Renal cortical epithelial cell (primary cell): ENCODE data around the gene POP7. TPM values are rescaled to one million over a fixed set of nuclear protein-coding genes. Genes with fewer than 3 reads are reported as not detected.
"Not testable (repeated sequence)": the region's sequence is repeated elsewhere in the genome, so short reads cannot be mapped to it uniquely, and the experiment has no call there.

Experiments used
- DNase-seq: peaks from one replicate; pipeline ENCODE4 v3.0.0-alpha.2; 2011; ENCODE audit warnings: low read depth
- total RNA-seq: library from RNA; depleted of rRNA; stranded (reverse); fragments of >200 nt; gene quantifications from 2 replicates; pipeline ENCODE4 v1.2.3, GENCODE V29; 2014

POP7 gene
- 21.1 and 63.4 TPM in 2 replicates for total RNA-seq

- peak; percentile 91 for DNase-seq
Observed at GRCh38 chr7:100705753-100706671, at the start of gene POP7. TSS of gene POP7 (plus strand) at chr7:100706121. CDS start at chr7:100706831, 710 bp downstream.

- peak; percentile 15 for DNase-seq
Observed at GRCh38 chr7:100662194-100662776, 43.6 kb upstream of the POP7 start.

GRCh38 chr7:100665168-100665726 lies 40.7 kb upstream of the POP7 start:
- DNase-seq = no peak

- DNase-seq = no peak
Observed at GRCh38 chr7:100667331-100668068, 38.4 kb upstream of the POP7 start.

GRCh38 chr7:100668069-100668449 lies 37.9 kb upstream of the POP7 start:
- DNase-seq = no peak

- not testable (repeated sequence) for DNase-seq
Observed at GRCh38 chr7:100669106-100669505, 36.8 kb upstream of the POP7 start.

- DNase-seq = no peak
Observed at GRCh38 chr7:100670074-100670473, 35.8 kb upstream of the POP7 start.

GRCh38 chr7:100671353-100672327 lies 34.3 kb upstream of the POP7 start:
- DNase-seq = no peak

- peak; percentile 93 for DNase-seq
Observed at GRCh38 chr7:100673302-100673941, 32.5 kb upstream of the POP7 start, which contains the start of gene GNB2. TSS of gene GNB2 (plus strand) at chr7:100673740. CDS start at chr7:100676266, 2,526 bp downstream.

GRCh38 chr7:100673942-100674410 lies 31.9 kb upstream of the POP7 start:
- DNase-seq = no peak

- no peak for DNase-seq
Observed at GRCh38 chr7:100674411-100675104, 31.4 kb upstream of the POP7 start.

GRCh38 chr7:100675105-100675451 lies 30.8 kb upstream of the POP7 start:
- no peak for DNase-seq

- DNase-seq = peak; percentile 47
Observed at GRCh38 chr7:100675581-100676350, 30.2 kb upstream of the POP7 start.

GRCh38 chr7:100676501-100677306 lies 29.2 kb upstream of the POP7 start:
- no peak for DNase-seq

GRCh38 chr7:100677308-100678267 lies 28.3 kb upstream of the POP7 start:
- no peak for DNase-seq

- no peak for DNase-seq
Observed at GRCh38 chr7:100678291-100678984, 27.5 kb upstream of the POP7 start.
